HepG2 (cell line): ENCODE data around the gene CTCF. TPM values are rescaled to one million over a fixed set of nuclear protein-coding genes. Genes with fewer than 3 reads are reported as not detected.
A peak's percentile ranks its signal among the peaks of the same experiment; 100 is the strongest.

Source experiments
- ATAC-seq: fragments of 200-7000 bp; cut with Tn5 transposase; 3 replicates; pipeline ENCODE4 v1.9.1; 2020; ENCODE audit warnings: mild to moderate bottlenecking, moderate library complexity
- BruUV-seq: library from RNA; stranded (reverse); fragments of 400-500 nt; replicated peaks from 2 replicates; lab custom pipeline; 2021; lab: Mats Ljungman, UMichigan
- CTCF ChIA-PET: fragments of 300-600 bp; formaldehyde crosslinking; extraction: SDS; loops from one replicate; lab custom pipeline; 2021; ENCODE audit warnings: low total read pairs, inconsistent platforms, low intra/inter-chr PET ratio; lab: Yijun Ruan, JAX
- POLR2A ChIA-PET: fragments of 350-600 bp; sonication (Branson Sonifier 250); formaldehyde crosslinking; loops from one replicate; lab custom pipeline; 2020; ENCODE audit warnings: antibody characterized with exemption, inconsistent platforms; lab: Yijun Ruan, JAX
- DNase-seq: peaks from one replicate; pipeline ENCODE4 v3.0.0-alpha.2; 2015; ENCODE audit warnings: low spot score
- FAIRE-seq: peaks from 3 replicates; lab custom pipeline; 2011; peaks lifted over from hg19 to GRCh38; lab: Jason Lieb, UNC
- H2AFZ ChIP-seq: one replicate; pipeline ENCODE4 v1.6.1; 2011; ENCODE audit warnings: low read length, inconsistent platforms
- H3K27ac ChIP-seq: fragments of 300-600 bp; 3 replicates; pipeline ENCODE4 v1.8.0; 2011; ENCODE audit warnings: mixed run types, mild to moderate bottlenecking, mixed read lengths, low read length, inconsistent platforms; ENCODE audit not compliant: insufficient read depth; ENCODE audit errors: extremely low read length
- H3K27me3 ChIP-seq, 2 experiments: fragments of 200-600 bp in 1 of 2; 2 replicates in 1 of 2; 3 replicates in 1 of 2; pipeline versions ENCODE4 v1.6.0 to v1.8.0; 2011; ENCODE audit warnings: low read length in 2 of 2, mild to moderate bottlenecking in 2 of 2, moderate library complexity in 2 of 2, inconsistent platforms in 1 of 2; ENCODE audit not compliant: insufficient read depth in 2 of 2, control insufficient read depth in 1 of 2
- H3K36me3 ChIP-seq, 2 experiments: fragments of 200-600 bp in 1 of 2; replicated peaks in 1 of 2; 2 replicates in 1 of 2; 3 replicates in 1 of 2; pipeline versions ENCODE4 v1.5.1 to v1.8.0; 2011; ENCODE audit warnings: low read length in 2 of 2, inconsistent platforms in 1 of 2; ENCODE audit not compliant: insufficient read depth in 2 of 2, control insufficient read depth in 1 of 2
- H3K4me1 ChIP-seq: 2 replicates; pipeline ENCODE4 v1.5.1; 2012; ENCODE audit warnings: low read length, inconsistent platforms; ENCODE audit not compliant: insufficient read depth
- H3K4me2 ChIP-seq: 2 replicates; pipeline ENCODE4 v1.6.0; 2011; ENCODE audit warnings: low read depth, low read length, inconsistent platforms
- H3K4me3 ChIP-seq, 3 experiments: fragments of 200-600 bp in 1 of 3; sonication (generic), shearing (Covaris generic) in 1 of 3; replicated peaks in 1 of 3; 2 replicates each; pipeline ENCODE4 v1.5.1; 2011 to 2016; ENCODE audit warnings: low read length in 3 of 3, inconsistent platforms in 2 of 3, low read depth in 2 of 3, mild to moderate bottlenecking in 2 of 3, control low read depth in 1 of 3, mixed read lengths in 1 of 3; ENCODE audit not compliant: insufficient read depth in 1 of 3
- H3K79me2 ChIP-seq: one replicate; pipeline ENCODE4 v1.6.1; 2011; ENCODE audit warnings: low read length, inconsistent platforms; ENCODE audit not compliant: insufficient read depth
- H3K9ac ChIP-seq: 2 replicates; pipeline ENCODE4 v1.6.0; 2011; ENCODE audit warnings: mild to moderate bottlenecking, low read depth, low read length, inconsistent platforms; ENCODE audit not compliant: insufficient read depth
- H3K9me3 ChIP-seq: 2 replicates; pipeline ENCODE4 v1.5.1; 2012; ENCODE audit warnings: mild to moderate bottlenecking, low read length
- H4K20me1 ChIP-seq: 2 replicates; pipeline ENCODE4 v1.6.0; 2011; ENCODE audit warnings: inconsistent platforms, mild to moderate bottlenecking, low read length, moderate library complexity; ENCODE audit not compliant: insufficient read depth
- ASH2L ChIP-seq: fragments of 300-600, 200-600 bp; sonication (generic); IDR thresholded peaks from 2 replicates; pipeline ENCODE4 v1.7.0; 2017; ENCODE audit warnings: low read depth, mild to moderate bottlenecking, moderate library complexity, mixed read lengths, low read length; ENCODE audit not compliant: insufficient read length
- CENPX ChIP-seq: sonication (generic); formaldehyde crosslinking; IDR thresholded peaks from 2 replicates; pipeline ENCODE4 v1.9.0; 2021; ENCODE audit warnings: mild to moderate bottlenecking, missing genetic modification reagents, moderate library complexity
- FOXM1 ChIP-seq: sonication (generic); formaldehyde crosslinking; IDR thresholded peaks from 2 replicates; pipeline ENCODE4 v1.5.0; 2020; ENCODE audit warnings: missing genetic modification reagents
- GPBP1L1 ChIP-seq: sonication (generic); formaldehyde crosslinking; IDR thresholded peaks from 2 replicates; pipeline ENCODE4 v1.5.0; 2020; ENCODE audit warnings: mild to moderate bottlenecking, missing genetic modification reagents
- MED13 ChIP-seq: sonication (generic); formaldehyde crosslinking; IDR thresholded peaks from 2 replicates; pipeline ENCODE4 v1.5.0; 2020; ENCODE audit warnings: missing genetic modification reagents
- MEIS2 ChIP-seq: sonication (generic); formaldehyde crosslinking; IDR thresholded peaks from 2 replicates; pipeline ENCODE4 v1.9.0; 2021; ENCODE audit warnings: mild to moderate bottlenecking, missing genetic modification reagents
- PHB2 ChIP-seq: fragments of 450-650 bp; IDR thresholded peaks from 2 replicates; pipeline ENCODE4 v1.6.1; 2018; ENCODE audit not compliant: partially characterized antibody
- SIN3B ChIP-seq: fragments of 150-350 bp; IDR thresholded peaks from 2 replicates; pipeline ENCODE4 v1.6.1; 2014; ENCODE audit warnings: low read length
- SMAD1 ChIP-seq: sonication (generic); formaldehyde crosslinking; IDR thresholded peaks from 2 replicates; pipeline ENCODE4 v1.4.0; 2020; ENCODE audit warnings: missing genetic modification reagents, low read depth, mild to moderate bottlenecking, borderline replicate concordance
- ZNF354B ChIP-seq: sonication (generic); formaldehyde crosslinking; IDR thresholded peaks from 2 replicates; pipeline ENCODE4 v1.8.0; 2022; ENCODE audit warnings: mild to moderate bottlenecking, missing genetic modification reagents
- ZNF510 ChIP-seq: sonication (generic); formaldehyde crosslinking; IDR thresholded peaks from 2 replicates; pipeline ENCODE4 v1.4.0; 2020; ENCODE audit warnings: low read depth, mild to moderate bottlenecking, missing genetic modification reagents
- ZNF513 ChIP-seq: sonication (generic); formaldehyde crosslinking; conservative IDR thresholded peaks from 2 replicates; pipeline ENCODE4 v1.5.0; 2020; ENCODE audit warnings: missing genetic modification reagents
- ZNF567 ChIP-seq: sonication (generic); formaldehyde crosslinking; IDR thresholded peaks from 2 replicates; pipeline ENCODE4 v1.8.1; 2023; ENCODE audit warnings: mild to moderate bottlenecking, missing genetic modification reagents, borderline replicate concordance
- ZNF761 ChIP-seq: sonication (generic); formaldehyde crosslinking; conservative IDR thresholded peaks from 2 replicates; pipeline ENCODE4 v1.4.0; 2020; ENCODE audit warnings: mild to moderate bottlenecking, missing genetic modification reagents
- ZNF878 ChIP-seq: sonication (generic); formaldehyde crosslinking; IDR thresholded peaks from 2 replicates; pipeline ENCODE4 v1.8.1; 2023; ENCODE audit warnings: mild to moderate bottlenecking, missing genetic modification reagents, moderate library complexity
- WGBS: methylation state at CpG from one replicate; pipeline ENCODE4 v1.1.6; 2017; ENCODE audit warnings: low lambda C conversion rate; 5-methylcytosine and 5-hydroxymethylcytosine counted together
- in situ Hi-C: cut with HindIII; loops from 2 replicates; pipeline ENCODE4 v1.10.0; 2017; ENCODE audit warnings: low pct_unique_long_range_greater_than_20kb; ENCODE audit not compliant: extremely low pct_ligation_motif_present
- intact Hi-C: fragments of 100-400 bp; cut with micrococcal nuclease; formaldehyde crosslinking; loops from one replicate; pipeline ENCODE4 v1.10.0; 2022; ENCODE audit not compliant: unreplicated experiment
- polyA plus RNA-seq, 8 experiments: library from polyadenylated mRNA; depleted of rRNA in 3 of 8; stranded (reverse) in 7 of 8; unstranded in 1 of 8; fragments of >200 nt; fragmentation: Illumina TruSeq in 4 of 8; extraction: Trizol in 4 of 8; gene quantifications; 2 replicates each; pipeline versions ENCODE4 v1.2.1 to v1.2.3, GENCODE V29; 2011 to 2016; ENCODE audit warnings: low read depth in 4 of 8, missing spikeins in 1 of 8, mixed read lengths in 1 of 8; ENCODE audit not compliant: insufficient read depth in 1 of 8
- total RNA-seq, 5 experiments: library from RNA; depleted of rRNA; stranded (reverse); fragments of >200 nt; fragmentation: Illumina TruSeq; extraction: Trizol; gene quantifications; 2 replicates each; pipeline ENCODE4 v1.2.3, GENCODE V29; 2016; ENCODE audit warnings: low read depth in 1 of 5
- TF ChIP-seq, protein P1 (sequence below): sonication (generic); formaldehyde crosslinking; IDR thresholded peaks from 2 replicates; pipeline ENCODE4 v1.9.0; 2021; ENCODE audit warnings: missing genetic modification reagents, borderline replicate concordance

Gene CTCF
- total and polyA plus RNA-seq, 2 of the 13 experiments (the other 11 are each of a cell fraction or from before 2014, with no cell fraction given), result 19.5 to 37.5 TPM

GRCh38 chr16:67521095-67521804, 41.1 kb upstream of the CTCF start:
- FAIRE-seq, result peak; percentile 99
- Histone ChIP-seq H3K4me1 (peaks cover 54% of the 10 kb centered on the region), H3K4me3 (peak overlapping the region; percentile 63 to 84 (median 75)), H4K20me1 (no peaks in the 10 kb centered on the region), H3K27me3 (peaks cover 9 to 38% of the 10 kb centered on the region in 2 experiments; a peak in 4 of 5 replicates), H3K4me2 (peak overlapping the region; percentile 94), H3K27ac (peak overlapping the region; percentile 37), H3K9me3 (no peaks in the 10 kb centered on the region), H3K79me2 (no peaks in the 10 kb centered on the region), H3K36me3 (no peaks in the 10 kb centered on the region), H2AFZ (no peak overlapping the region), H3K9ac (peak overlapping the region; percentile 36)
- ATAC-seq, result peak; percentile 89
- BruUV-seq, result no TSS peak
- 1% methylated on average over 22 of the region's 25 CpGs for WGBS
- DNase-seq, result peak; percentile 95
- in situ Hi-C loops, result no loop called here
- ChIA-PET POLR2A (interaction anchor here (0.6 to 2.0 kb wide), 12 partner anchors 8 to 532 kb away, joined by 3 to 10 read pairs (median 4); partner anchors contain the start of genes ACD, ATP6V0D1, ENKD1 and HSD11B2), CTCF (interaction anchor here (0.5 to 2.9 kb wide), 18 partner anchors 9 to 593 kb away, joined by 3 to 118 read pairs (median 8); partner anchors contain the start of genes ATP6V0D1, C16orf86, CARMIL2 and CTCF)
- intact Hi-C loops, result loop anchor here (1.0 kb wide), 3 partner anchors 41 to 147 kb away; partner anchors contain the start of gene CTCF
- TF ChIP-seq CENPX (CRISPR knock-in tag) (no peak), SMAD1 (no peak), GPBP1L1 (no peak), SIN3B (peak; percentile 59), ZNF510 (no peak), ASH2L (peak; percentile 82), PHB2 (no peak), ZNF878 (CRISPR knock-in tag) (no peak), ZNF513 (CRISPR knock-in tag) (no peak), MED13 (no peak), ZNF761 (CRISPR knock-in tag) (peak; percentile 61), ZNF567 (CRISPR knock-in tag) (0 out of 2 replicates have a peak, but pooled peaks have one; percentile 29), ZNF354B (0 out of 2 replicates have a peak, but pooled peaks have one; percentile 25), MEIS2 (CRISPR knock-in tag) (no peak; the same call in 1 of the 2 replicates), FOXM1 (CRISPR knock-in tag) (no peak)
- TF ChIP-seq, protein P1, sequence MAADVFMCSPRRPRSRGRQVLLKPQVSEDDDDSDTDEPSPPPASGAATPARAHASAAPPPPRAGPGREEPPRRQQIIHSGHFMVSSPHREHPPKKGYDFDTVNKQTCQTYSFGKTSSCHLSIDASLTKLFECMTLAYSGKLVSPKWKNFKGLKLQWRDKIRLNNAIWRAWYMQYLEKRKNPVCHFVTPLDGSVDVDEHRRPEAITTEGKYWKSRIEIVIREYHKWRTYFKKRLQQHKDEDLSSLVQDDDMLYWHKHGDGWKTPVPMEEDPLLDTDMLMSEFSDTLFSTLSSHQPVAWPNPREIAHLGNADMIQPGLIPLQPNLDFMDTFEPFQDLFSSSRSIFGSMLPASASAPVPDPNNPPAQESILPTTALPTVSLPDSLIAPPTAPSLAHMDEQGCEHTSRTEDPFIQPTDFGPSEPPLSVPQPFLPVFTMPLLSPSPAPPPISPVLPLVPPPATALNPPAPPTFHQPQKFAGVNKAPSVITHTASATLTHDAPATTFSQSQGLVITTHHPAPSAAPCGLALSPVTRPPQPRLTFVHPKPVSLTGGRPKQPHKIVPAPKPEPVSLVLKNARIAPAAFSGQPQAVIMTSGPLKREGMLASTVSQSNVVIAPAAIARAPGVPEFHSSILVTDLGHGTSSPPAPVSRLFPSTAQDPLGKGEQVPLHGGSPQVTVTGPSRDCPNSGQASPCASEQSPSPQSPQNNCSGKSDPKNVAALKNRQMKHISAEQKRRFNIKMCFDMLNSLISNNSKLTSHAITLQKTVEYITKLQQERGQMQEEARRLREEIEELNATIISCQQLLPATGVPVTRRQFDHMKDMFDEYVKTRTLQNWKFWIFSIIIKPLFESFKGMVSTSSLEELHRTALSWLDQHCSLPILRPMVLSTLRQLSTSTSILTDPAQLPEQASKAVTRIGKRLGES (CRISPR knock-in tag), result no peak
